A549 (cell line): ENCODE results near the gene CPNE7.

Experiments used
- CBX8 ChIP-seq: fragments of 200-600 bp; sonication (generic); IDR thresholded peaks from 2 replicates; pipeline ENCODE4 v1.6.1; 2016
- CHD2 ChIP-seq: fragments of 150-350 bp; IDR thresholded peaks from 2 replicates; pipeline ENCODE4 v1.6.1; 2014; ENCODE audit warnings: low read length; ENCODE audit not compliant: partially characterized antibody
- CTCF ChIP-seq: fragments of >200 bp; sonication (Bioruptor Twin); formaldehyde crosslinking; IDR thresholded peaks from 3 replicates; pipeline ENCODE4 v1.5.1; 2016
- MAX ChIP-seq: IDR thresholded peaks from 2 replicates; pipeline ENCODE4 v1.6.1; 2012
- POLR2A ChIP-seq: IDR thresholded peaks from 2 replicates; pipeline ENCODE4 v1.6.1; 2012; ENCODE audit warnings: mild to moderate bottlenecking, low read length

- TF ChIP-seq CHD2 = no peak
- no peak for TF ChIP-seq POLR2A
- no peak for TF ChIP-seq CTCF
- TF ChIP-seq MAX = no peak
- TF ChIP-seq CBX8 = no peak
Observed at GRCh38 chr16:89624777-89625761, 49.5 kb downstream of the CPNE7 start.
